GM18519 (cell line): ENCODE results near the gene SAFB2.
"Not testable (repeated sequence)": the region's sequence is repeated elsewhere in the genome, so short reads cannot be mapped to it uniquely, and the experiment has no call there.

Experiments used
- ATAC-seq: cut with Tn5 transposase; IDR thresholded peaks from one replicate; pipeline ENCODE4 v1.9.1; 2021; ENCODE audit warnings: mild to moderate bottlenecking, moderate library complexity; ENCODE audit not compliant: unreplicated experiment, low FRiP score

The SAFB2 gene

GRCh38 chr19:5608766-5609165 lies 13.8 kb downstream of the SAFB2 start:
- ATAC-seq = not testable (repeated sequence)

- ATAC-seq = no peak
Measured at GRCh38 chr19:5608291-5608690, 14.3 kb downstream of the SAFB2 start.

- no peak for ATAC-seq
Measured at GRCh38 chr19:5607318-5608275, 15.0 kb downstream of the SAFB2 start.

- ATAC-seq = no peak
Measured at GRCh38 chr19:5605362-5605761, 17.2 kb downstream of the SAFB2 start.

GRCh38 chr19:5603626-5604025 lies 18.9 kb downstream of the SAFB2 start:
- no peak for ATAC-seq

- ATAC-seq = no peak
Measured at GRCh38 chr19:5600797-5601196, 21.8 kb downstream of the SAFB2 start.

GRCh38 chr19:5595745-5596144 lies 26.8 kb downstream of the SAFB2 start:
- no peak for ATAC-seq

- ATAC-seq = no peak
Measured at GRCh38 chr19:5595129-5595528, 27.4 kb downstream of the SAFB2 start.

GRCh38 chr19:5594521-5594950 lies 28.0 kb downstream of the SAFB2 start:
- no peak for ATAC-seq

GRCh38 chr19:5593343-5594255 lies 29.0 kb downstream of the SAFB2 start:
- no peak for ATAC-seq

- ATAC-seq = no peak
Measured at GRCh38 chr19:5592531-5593342, 29.8 kb downstream of the SAFB2 start.

- ATAC-seq = no peak
Measured at GRCh38 chr19:5591476-5591875, 31.1 kb downstream of the SAFB2 start.

GRCh38 chr19:5590865-5591154 lies 31.8 kb downstream of the SAFB2 start:
- no peak for ATAC-seq

- ATAC-seq = no peak
Measured at GRCh38 chr19:5590151-5590864, 32.3 kb downstream of the SAFB2 start.

GRCh38 chr19:5588906-5589676 lies 33.5 kb downstream of the SAFB2 start:
- no peak for ATAC-seq

GRCh38 chr19:5588441-5588840 lies 34.1 kb downstream of the SAFB2 start:
- no peak for ATAC-seq

GRCh38 chr19:5587661-5588060 lies 34.9 kb downstream of the SAFB2 start:
- ATAC-seq = no peak

- ATAC-seq = no peak
Measured at GRCh38 chr19:5587071-5587455, 35.5 kb downstream of the SAFB2 start.
